NCI-H1436 (cell line): ENCODE measurements around the gene BLID.

Experiments used
- DNase-seq: peaks from one replicate; lab custom pipeline; 2025; lab: John Stamatoyannopoulos, UW

BLID gene

GRCh38 chr11:122139595-122139866 lies 23.5 kb upstream of the BLID start:
- DNase-seq: no peak

GRCh38 chr11:122138744-122139594 lies 23.0 kb upstream of the BLID start:
- DNase-seq: no peak

- DNase-seq: no peak
These were observed 21.2 kb upstream of the BLID start for GRCh38 chr11:122137078-122137793.

- DNase-seq: no peak
These were observed 15.1 kb upstream of the BLID start for GRCh38 chr11:122131126-122131525.

GRCh38 chr11:122128146-122128545 lies 12.1 kb upstream of the BLID start:
- DNase-seq: no peak

GRCh38 chr11:122127020-122127419 lies 11.0 kb upstream of the BLID start:
- no peak for DNase-seq

- DNase-seq: no peak
These were observed 10.1 kb upstream of the BLID start for GRCh38 chr11:122126024-122126688.

GRCh38 chr11:122123263-122123929 lies 7.4 kb upstream of the BLID start:
- no peak for DNase-seq

GRCh38 chr11:122122179-122122578 lies 6.2 kb upstream of the BLID start:
- DNase-seq: no peak

GRCh38 chr11:122120096-122120495 lies 4.1 kb upstream of the BLID start:
- DNase-seq: no peak

- DNase-seq: no peak
These were observed 576 bp upstream of the BLID start for GRCh38 chr11:122116591-122116990.

GRCh38 chr11:122114976-122115375 lies 1.0 kb downstream of the BLID start:
- no peak for DNase-seq

GRCh38 chr11:122113836-122114825 lies 1.9 kb downstream of the BLID start:
- no peak for DNase-seq

GRCh38 chr11:122112470-122113365 lies 3.3 kb downstream of the BLID start:
- no peak for DNase-seq

GRCh38 chr11:122109932-122110331 lies 6.1 kb downstream of the BLID start:
- DNase-seq: no peak

GRCh38 chr11:122108828-122109227 lies 7.2 kb downstream of the BLID start:
- DNase-seq: no peak

GRCh38 chr11:122108192-122108799 lies 7.7 kb downstream of the BLID start:
- no peak for DNase-seq

GRCh38 chr11:122107566-122107965 lies 8.4 kb downstream of the BLID start:
- no peak for DNase-seq

- DNase-seq: no peak
These were observed 9.0 kb downstream of the BLID start for GRCh38 chr11:122107045-122107444.
